T follicular helper cell (primary cell): ENCODE data around the gene ATM.
"Not testable (repeated sequence)": the region's sequence is repeated elsewhere in the genome, so short reads cannot be mapped to it uniquely, and the experiment has no call there.

Source experiments
- DNase-seq: peaks from one replicate; pipeline ENCODE4 v3.0.0-alpha.2; 2020; ENCODE audit warnings: low read depth

ATM gene

DNA sequence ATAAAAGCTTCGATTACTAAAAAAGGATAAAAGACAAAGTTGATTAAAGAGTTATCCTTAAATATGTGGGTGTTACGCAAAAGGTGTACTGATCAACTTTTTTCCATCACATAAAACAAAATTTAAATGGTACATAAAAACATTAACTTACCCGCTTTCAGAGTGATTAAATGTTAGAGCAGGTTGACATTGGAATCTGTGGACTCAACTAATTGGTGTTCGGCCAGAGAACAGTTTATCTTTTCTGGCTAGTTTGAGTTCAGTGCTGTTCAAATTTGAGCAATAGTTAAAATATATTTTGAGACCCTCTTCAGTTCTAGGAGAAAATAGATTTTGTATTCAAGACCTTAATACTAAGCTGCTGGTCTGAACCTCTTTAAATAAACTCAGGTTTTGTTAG is 56.1 kb downstream of the ATM start:
- no peak for DNase-seq

DNA sequence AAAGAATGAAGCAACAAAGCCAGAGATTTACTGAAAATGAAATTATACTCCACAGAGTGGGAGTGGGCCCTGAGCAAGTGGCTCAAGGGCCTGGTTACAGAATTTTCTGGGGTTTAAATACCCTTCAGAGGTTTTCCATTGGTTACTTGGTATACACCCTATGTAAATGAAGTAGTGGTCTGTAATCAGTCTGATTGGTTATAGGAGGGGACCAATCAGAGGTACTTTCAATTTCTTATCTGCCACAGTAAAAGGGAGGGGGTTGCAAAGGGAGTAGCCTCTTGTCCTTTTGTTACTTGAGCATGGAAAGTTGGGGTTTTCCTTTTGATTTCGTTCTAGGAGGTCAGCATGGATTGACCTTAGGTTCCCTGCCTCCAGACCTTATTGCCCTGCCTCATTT is 63.5 kb downstream of the ATM start:
- no peak for DNase-seq

- DNase-seq, result no peak
Measured at GRCh38 chr11:108286956-108287355, 64.1 kb downstream of the ATM start.

DNA sequence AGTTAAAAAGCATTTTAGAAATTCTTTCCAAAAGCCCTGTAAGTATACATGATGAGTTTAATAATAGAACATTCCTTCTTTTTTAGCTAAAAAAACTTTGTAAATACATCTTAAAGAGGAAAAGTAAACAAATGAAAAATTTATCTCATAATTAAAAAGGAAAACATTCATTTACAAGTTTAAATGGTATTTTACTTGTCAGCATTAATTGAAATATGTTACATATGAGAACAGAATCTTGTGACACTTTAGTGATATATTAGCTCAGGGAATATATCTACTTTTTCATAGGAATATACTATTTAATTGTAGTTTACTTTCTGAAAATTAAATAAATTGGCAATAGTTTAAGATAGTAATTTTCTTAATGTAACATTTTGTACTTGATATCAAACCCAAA is 66.2 kb downstream of the ATM start:
- not testable (repeated sequence) for DNase-seq

- DNase-seq, result no peak
Measured at GRCh38 chr11:108289699-108290098, 66.8 kb downstream of the ATM start.

- DNase-seq, result no peak
Measured at GRCh38 chr11:108293229-108293628, 70.4 kb downstream of the ATM start.

DNA sequence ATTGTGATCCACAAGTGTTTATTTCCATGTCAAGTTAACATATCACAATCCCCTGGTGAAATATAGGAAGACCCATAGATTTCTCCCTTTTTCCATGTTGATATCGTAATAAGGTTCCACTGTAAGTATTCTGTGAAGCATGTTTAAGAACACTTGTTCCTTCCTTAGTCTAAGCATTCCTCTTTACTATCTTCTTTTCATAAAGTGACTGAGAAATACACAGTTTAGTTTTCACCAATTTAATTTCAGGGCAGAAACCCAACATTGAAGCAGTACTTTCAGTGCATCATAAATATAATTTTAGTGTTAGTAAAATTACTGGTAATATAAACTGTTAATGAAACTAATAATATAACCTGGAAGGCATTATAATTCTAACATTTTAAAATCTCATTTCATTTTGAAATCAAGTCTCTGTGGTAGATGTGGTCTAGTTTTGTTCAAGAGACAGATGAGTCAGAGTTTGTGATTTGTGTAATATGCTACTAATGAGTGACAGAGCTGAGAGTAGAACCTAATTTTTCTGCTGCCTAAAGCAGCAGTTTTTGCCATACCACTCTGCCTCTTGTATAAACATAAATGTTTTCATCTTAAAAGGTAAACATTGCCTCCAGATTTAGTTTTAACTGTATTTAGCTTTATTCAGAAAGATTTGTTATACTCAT is 79.4 kb downstream of the ATM start:
- no peak for DNase-seq

DNA sequence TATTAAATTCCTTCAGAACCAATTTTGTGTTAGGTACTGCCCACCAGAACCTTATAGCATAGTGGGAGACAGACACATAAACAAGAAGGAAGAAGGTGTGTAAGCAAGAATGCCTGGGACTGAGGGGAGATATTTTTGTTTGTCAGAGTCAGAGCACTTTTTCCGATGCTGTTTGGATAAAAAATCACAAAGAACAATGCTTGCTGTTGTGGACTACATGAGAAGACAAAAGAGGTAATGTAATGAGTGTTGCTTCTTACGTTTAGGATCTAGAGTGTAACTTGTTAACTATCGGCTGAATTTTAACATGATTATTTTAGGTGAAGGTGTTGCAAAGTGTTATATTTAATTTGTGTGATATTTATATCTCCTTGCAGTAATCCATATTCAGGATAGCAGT is 84.9 kb downstream of the ATM start:
- DNase-seq, result no peak

DNA sequence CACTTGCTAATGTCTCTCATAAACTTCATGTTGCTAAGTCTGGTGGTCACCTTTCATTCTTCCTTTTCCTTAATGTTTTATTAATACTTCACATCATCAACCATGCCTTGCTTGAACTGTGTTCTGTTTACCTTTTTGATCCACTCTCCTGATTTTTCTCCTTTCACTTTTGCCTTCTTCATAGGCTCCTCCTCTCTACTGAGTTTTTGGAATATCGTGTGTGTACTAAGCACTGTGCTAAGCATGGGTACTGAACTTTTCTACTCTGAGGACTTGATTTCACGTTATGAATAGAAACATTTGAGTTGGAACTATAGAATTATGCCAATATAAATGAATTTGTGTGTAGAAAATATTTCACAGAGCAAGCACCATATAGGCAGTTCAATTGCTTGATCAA is 90.6 kb downstream of the ATM start:
- DNase-seq, result no peak

DNA sequence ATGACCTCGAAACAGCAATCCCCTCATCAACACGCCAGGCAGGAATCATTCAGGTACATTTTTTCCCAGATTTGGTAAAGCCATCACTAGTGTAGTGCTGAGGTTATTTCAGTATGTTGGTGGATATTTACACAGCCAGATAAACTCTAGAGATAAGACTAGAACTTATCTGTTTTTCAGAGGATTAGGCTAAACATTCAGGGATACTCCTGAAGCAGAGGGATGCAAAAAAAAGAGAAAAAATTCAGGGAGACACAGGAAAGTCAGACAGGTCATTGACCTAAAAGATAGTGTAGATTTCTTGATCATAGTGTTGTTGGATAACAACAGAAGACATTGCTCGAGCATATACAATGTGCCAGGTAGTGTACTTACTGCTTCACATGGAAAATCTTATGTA is 93.2 kb downstream of the ATM start:
- DNase-seq, result no peak

- DNase-seq, result no peak
Measured at GRCh38 chr11:108319541-108320145, 96.8 kb downstream of the ATM start.

DNA sequence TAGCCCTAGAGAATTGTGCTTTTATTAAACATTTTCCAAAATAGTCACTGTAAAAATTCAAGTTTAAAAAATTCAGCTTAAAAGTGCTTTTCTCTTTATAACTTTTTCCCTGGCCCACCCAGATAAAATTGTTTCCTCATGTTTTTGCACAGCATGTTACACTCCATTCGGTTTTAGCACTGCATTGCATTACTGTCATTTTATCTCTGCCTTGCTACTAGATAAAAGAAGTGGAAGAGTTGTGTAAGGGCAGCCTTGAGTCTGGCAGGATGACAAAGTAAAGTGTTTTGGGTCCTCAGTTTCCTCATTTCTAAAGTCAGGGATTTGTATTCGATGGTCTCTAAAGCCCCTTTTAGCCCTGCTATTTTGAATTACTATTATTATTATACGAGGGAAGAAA is 99.8 kb downstream of the ATM start:
- DNase-seq, result no peak

GRCh38 chr11:108324587-108324986 is 101.7 kb downstream of the ATM start:
- no peak for DNase-seq

GRCh38 chr11:108333403-108333899 is 110.6 kb downstream of the ATM start:
- DNase-seq, result no peak

DNA sequence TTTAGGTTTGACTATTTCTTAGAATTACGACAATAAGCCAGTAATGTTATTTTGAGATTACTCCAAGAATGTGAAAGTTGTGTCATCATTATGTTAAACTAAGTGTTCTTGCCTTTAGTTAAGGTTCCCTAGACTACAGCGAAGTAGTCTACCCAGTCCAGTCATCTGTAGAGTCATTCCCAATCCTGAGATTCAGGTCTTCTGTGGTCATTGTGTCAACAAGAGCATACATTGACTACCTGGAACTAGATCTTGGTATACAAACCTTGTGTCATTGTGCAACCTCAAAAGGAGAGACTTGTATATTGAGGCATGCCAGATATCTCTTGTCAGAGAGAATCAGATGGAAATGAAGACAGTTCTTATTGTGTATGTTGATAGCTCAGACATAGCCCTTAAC is 115.9 kb downstream of the ATM start:
- no peak for DNase-seq

- no peak for DNase-seq
Measured at GRCh38 chr11:108340973-108341372, 118.1 kb downstream of the ATM start.

DNA sequence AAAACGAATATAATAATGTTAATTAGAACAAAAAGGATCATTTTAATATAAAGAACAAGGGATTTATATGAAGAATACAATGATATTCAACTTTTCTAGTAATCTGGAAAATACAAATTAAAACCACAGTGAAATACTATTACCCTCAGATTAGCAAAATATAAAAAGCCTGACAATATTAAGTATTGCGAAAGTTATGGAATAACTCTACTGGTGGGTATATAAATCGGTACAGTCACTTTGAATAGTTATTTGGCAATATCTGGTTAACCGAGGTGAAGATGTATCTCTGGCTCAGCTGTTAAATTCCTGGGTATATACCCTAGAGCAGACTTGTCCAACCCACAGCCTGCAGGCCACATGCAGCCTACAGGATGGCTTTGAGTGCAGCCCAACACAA is 118.8 kb downstream of the ATM start:
- no peak for DNase-seq

GRCh38 chr11:108343714-108344113 is 120.8 kb downstream of the ATM start:
- DNase-seq, result no peak

DNA sequence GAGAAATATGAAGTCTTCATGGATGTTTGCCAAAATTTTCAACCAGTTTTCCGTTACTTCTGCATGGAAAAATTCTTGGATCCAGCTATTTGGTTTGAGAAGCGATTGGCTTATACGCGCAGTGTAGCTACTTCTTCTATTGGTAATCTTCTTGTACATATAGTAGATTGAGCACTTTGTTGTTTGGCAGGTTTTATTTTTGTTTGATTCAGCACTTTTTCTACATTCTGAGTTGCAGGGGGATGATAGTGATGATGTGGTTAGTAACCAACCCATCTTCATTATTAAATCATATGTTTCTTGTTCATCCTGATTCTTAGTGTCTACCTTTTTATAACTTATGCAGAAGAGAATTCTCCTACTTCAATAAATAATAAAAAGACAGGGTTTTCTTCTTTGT is 122.9 kb downstream of the ATM start:
- DNase-seq, result no peak

DNA sequence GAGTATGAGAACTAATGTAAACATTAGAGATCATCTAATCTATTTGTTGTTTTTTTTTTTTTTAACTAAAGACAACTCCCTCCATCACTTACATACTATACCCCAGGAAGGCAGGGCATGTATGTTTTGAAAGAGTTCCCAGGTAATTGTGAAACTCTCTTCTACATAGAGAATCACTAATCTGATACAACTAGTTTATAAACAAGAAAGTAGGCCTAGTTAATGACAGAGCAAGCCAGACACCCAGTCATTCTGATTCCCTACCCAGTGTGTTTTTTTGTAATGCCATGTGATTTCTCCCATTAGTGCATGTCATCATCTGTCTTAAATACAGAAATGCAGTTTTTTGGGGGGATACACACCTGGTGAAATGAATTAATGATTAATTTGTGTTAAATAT is 123.6 kb downstream of the ATM start:
- DNase-seq, result no peak

DNA sequence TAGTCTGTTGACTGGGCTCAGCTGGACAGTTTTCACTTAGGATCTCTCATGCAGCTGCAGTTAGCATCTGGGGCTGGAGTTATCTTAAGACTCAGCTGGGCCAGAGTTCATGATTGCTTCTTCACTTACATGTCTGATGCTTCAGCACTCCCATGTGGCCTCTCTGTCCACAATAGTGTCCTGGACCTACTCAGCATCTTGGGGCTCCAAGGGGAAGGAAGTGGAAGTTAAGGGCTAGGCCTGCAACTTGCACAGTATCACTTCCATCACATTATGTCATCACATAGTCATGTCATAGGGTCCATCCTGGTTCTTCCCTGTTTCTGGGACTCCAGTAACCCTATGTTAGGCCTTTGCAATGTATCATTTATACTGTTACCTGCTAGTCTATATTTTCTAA is 128.6 kb downstream of the ATM start:
- no peak for DNase-seq

GRCh38 chr11:108364159-108364558 is 141.3 kb downstream of the ATM start:
- DNase-seq, result no peak

GRCh38 chr11:108368134-108368533 is 145.3 kb downstream of the ATM start:
- no peak for DNase-seq

- DNase-seq, result no peak
Measured at GRCh38 chr11:108369064-108369463, 146.2 kb downstream of the ATM start.
